ENCODE data around the gene TMEM131. TPM values are rescaled to one million over a fixed set of nuclear protein-coding genes. Genes with fewer than 3 reads are reported as not detected.

Gene TMEM131
- total RNA-seq, 1 donor from 2014 or later = 16.8 TPM

DNA sequence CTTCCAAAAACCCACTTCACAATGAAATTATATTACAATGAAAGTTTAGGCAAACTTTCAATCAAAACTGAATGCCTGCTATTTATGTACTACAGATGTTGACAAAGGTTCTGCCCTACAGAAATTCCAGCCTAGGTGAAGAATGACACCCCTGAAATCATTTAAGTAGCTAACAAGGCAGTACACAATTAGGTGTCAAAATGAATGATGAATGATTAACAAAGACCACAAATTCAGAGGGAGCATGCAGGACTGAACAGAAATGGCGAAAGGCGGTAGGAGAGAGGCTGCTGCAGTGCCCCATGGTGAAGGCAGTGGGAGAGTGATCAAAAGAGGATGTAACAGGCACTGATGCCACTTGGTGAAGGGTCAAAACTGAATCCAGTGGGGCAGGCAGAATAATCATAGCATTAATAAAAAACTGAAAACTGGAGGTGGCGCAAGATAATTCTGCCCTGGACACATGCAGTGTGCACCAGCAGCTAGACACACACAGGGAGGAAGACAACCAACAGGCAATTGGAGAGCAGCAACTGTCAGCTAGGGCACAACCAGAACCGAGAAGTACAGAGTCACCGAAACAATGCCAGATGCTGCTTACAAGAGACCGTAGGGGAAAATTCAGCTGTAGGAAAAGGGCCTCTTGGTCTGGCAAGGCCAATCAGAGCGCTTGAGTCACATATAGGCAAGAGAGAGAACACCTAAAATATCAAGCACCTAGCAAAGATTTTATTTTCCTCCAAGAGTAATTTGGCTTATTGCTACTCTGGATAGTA is 4.5 kb downstream of the TMEM131 start:
- H3K27me3 ChIP-seq (ENCODE audit: control insufficient read depth, insufficient read depth, low read length) = no peaks in the 10 kb centered on the region
- H3K4me3 ChIP-seq (ENCODE audit: low read depth, low read length) = no peak overlapping the region
- no peak for TF ChIP-seq CTCF (IDR thresholded peaks at IDR 0.05; ENCODE audit: insufficient read depth, low read length, poor library complexity, severe bottlenecking)
- DNase-seq (ENCODE audit: low read depth) = no peak
- no peaks in the 10 kb centered on the region for H3K36me3 ChIP-seq (ENCODE audit: control insufficient read depth, insufficient read depth, low read length)

GRCh38 chr2:97988722-97989121 is 7.0 kb downstream of the TMEM131 start:
- Histone ChIP-seq H3K4me3 (ENCODE audit: low read depth, low read length) (no peak overlapping the region), H3K27me3 (ENCODE audit: control insufficient read depth, insufficient read depth, low read length) (no peaks in the 10 kb centered on the region), H3K36me3 (ENCODE audit: control insufficient read depth, insufficient read depth, low read length) (no peaks in the 10 kb centered on the region)
- DNase-seq (ENCODE audit: low read depth) = no peak
- TF ChIP-seq CTCF (IDR thresholded peaks at IDR 0.05; ENCODE audit: insufficient read depth, low read length, poor library complexity, severe bottlenecking) = no peak

- no peak overlapping the region for H3K4me3 ChIP-seq (ENCODE audit: low read depth, low read length)
- H3K36me3 ChIP-seq (ENCODE audit: control insufficient read depth, insufficient read depth, low read length) = no peaks in the 10 kb centered on the region
- no peaks in the 10 kb centered on the region for H3K27me3 ChIP-seq (ENCODE audit: control insufficient read depth, insufficient read depth, low read length)
- DNase-seq (ENCODE audit: low read depth) = no peak
- TF ChIP-seq CTCF (IDR thresholded peaks at IDR 0.05; ENCODE audit: insufficient read depth, low read length, poor library complexity, severe bottlenecking) = no peak
Observed at GRCh38 chr2:97985998-97986397, 9.8 kb downstream of the TMEM131 start.

GRCh38 chr2:97983698-97984097 is 12.1 kb downstream of the TMEM131 start:
- DNase-seq (ENCODE audit: low read depth) = no peak
- Histone ChIP-seq H3K36me3 (ENCODE audit: control insufficient read depth, insufficient read depth, low read length) (no peaks in the 10 kb centered on the region), H3K4me3 (ENCODE audit: low read depth, low read length) (no peak overlapping the region), H3K27me3 (ENCODE audit: control insufficient read depth, insufficient read depth, low read length) (no peaks in the 10 kb centered on the region)
- no peak for TF ChIP-seq CTCF (IDR thresholded peaks at IDR 0.05; ENCODE audit: insufficient read depth, low read length, poor library complexity, severe bottlenecking)

DNA sequence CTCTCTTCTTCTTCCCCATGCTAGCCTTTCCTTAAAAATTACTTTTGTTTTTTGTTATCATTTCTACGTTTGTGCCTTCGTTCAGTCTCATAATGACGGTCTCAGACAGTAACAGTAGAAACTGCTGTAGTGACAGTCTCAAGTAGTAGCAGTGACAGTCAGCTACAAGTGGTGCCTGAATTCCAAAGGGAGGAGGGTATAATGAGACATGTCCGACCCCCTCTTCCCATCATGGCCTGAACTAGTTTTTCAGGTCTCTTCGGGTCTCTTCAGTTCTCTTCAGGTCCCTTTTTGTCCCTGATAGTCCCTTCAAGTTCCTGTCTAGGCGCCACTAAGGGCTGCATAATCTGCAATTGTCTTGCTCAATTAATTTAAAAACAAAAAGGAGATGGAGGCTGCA is 12.6 kb downstream of the TMEM131 start:
- no peaks in the 10 kb centered on the region for H3K27me3 ChIP-seq (ENCODE audit: control insufficient read depth, insufficient read depth, low read length)

More for the DNA sequence above, 12.6 kb downstream of the TMEM131 start:
- no peaks in the 10 kb centered on the region for H3K36me3 ChIP-seq (ENCODE audit: control insufficient read depth, insufficient read depth, low read length)
- no peak for TF ChIP-seq CTCF (IDR thresholded peaks at IDR 0.05; ENCODE audit: insufficient read depth, low read length, poor library complexity, severe bottlenecking)
- no peak overlapping the region for H3K4me3 ChIP-seq (ENCODE audit: low read depth, low read length)
- DNase-seq (ENCODE audit: low read depth) = no peak
